HEK293T (cell line): ENCODE results near the gene IQSEC1.

Experiments used
- CTCF ChIA-PET: fragments of 350-600 bp; formaldehyde crosslinking; extraction: SDS; loops from one replicate; lab custom pipeline; 2021; ENCODE audit warnings: antibody characterized with exemption, inconsistent platforms; lab: Yijun Ruan, JAX
- POLR2A ChIA-PET: fragments of 350-600 bp; formaldehyde crosslinking; extraction: SDS; loops from one replicate; lab custom pipeline; 2020; ENCODE audit warnings: antibody characterized with exemption, inconsistent platforms; lab: Yijun Ruan, JAX
- DNase-seq: peaks from one replicate; pipeline ENCODE4 v3.0.0; 2012; ENCODE audit warnings: mixed read lengths; ENCODE audit errors: extremely low spot score
- ARNT ChIP-seq: fragments of 450-650 bp; IDR thresholded peaks from 2 replicates; pipeline ENCODE4 v1.6.1; 2017; ENCODE audit warnings: mild to moderate bottlenecking
- BHLHE40 ChIP-seq: fragments of 450-650 bp; IDR thresholded peaks from 2 replicates; pipeline ENCODE4 v1.6.1; 2016; ENCODE audit warnings: mild to moderate bottlenecking, moderate library complexity, borderline replicate concordance
- CTBP1 ChIP-seq: fragments of 450-650 bp; IDR thresholded peaks from 2 replicates; pipeline ENCODE4 v1.6.1; 2016; ENCODE audit warnings: borderline replicate concordance
- ELF4 ChIP-seq: fragments of 450-650 bp; IDR thresholded peaks from 2 replicates; pipeline ENCODE4 v1.6.1; 2017; ENCODE audit warnings: antibody characterized with exemption
- FOXA1 ChIP-seq: fragments of 450-650 bp; IDR thresholded peaks from 2 replicates; pipeline ENCODE4 v1.6.1; 2016; ENCODE audit warnings: mild to moderate bottlenecking
- FOXK2 ChIP-seq: fragments of 450-650 bp; IDR thresholded peaks from 2 replicates; pipeline ENCODE4 v1.6.1; 2016; ENCODE audit warnings: mild to moderate bottlenecking
- FOXM1 ChIP-seq: fragments of 450-650 bp; IDR thresholded peaks from 2 replicates; pipeline ENCODE4 v1.6.1; 2017; ENCODE audit warnings: mild to moderate bottlenecking, borderline replicate concordance
- HDGF ChIP-seq: fragments of 450-650 bp; IDR thresholded peaks from 2 replicates; pipeline ENCODE4 v1.6.1; 2017; ENCODE audit warnings: antibody characterized with exemption, borderline replicate concordance
- L3MBTL2 ChIP-seq: fragments of 450-650 bp; conservative IDR thresholded peaks from 2 replicates; pipeline ENCODE4 v1.6.1; 2016; ENCODE audit warnings: mild to moderate bottlenecking
- LEF1 ChIP-seq: fragments of 450-650 bp; IDR thresholded peaks from 2 replicates; pipeline ENCODE4 v1.6.1; 2017; ENCODE audit warnings: mild to moderate bottlenecking, borderline replicate concordance
- NFRKB ChIP-seq: fragments of 450-650 bp; IDR thresholded peaks from 2 replicates; pipeline ENCODE4 v1.6.1; 2016; ENCODE audit warnings: mild to moderate bottlenecking, moderate library complexity
- SP1 ChIP-seq: fragments of 450-650 bp; IDR thresholded peaks from 2 replicates; pipeline ENCODE4 v1.6.1; 2017
- SUZ12 ChIP-seq: fragments of 450-650 bp; IDR thresholded peaks from 2 replicates; pipeline ENCODE4 v1.6.1; 2016; ENCODE audit warnings: mild to moderate bottlenecking
- TARDBP ChIP-seq: fragments of 450-650 bp; IDR thresholded peaks from 2 replicates; pipeline ENCODE4 v1.6.1; 2016
- ZNF384 ChIP-seq: fragments of 450-650 bp; IDR thresholded peaks from 2 replicates; pipeline ENCODE4 v1.6.1; 2016
- TF ChIP-seq, protein P1 (sequence below): fragments of 450-650 bp; IDR thresholded peaks from 2 replicates; pipeline ENCODE4 v1.6.1; 2016

Gene IQSEC1

DNA sequence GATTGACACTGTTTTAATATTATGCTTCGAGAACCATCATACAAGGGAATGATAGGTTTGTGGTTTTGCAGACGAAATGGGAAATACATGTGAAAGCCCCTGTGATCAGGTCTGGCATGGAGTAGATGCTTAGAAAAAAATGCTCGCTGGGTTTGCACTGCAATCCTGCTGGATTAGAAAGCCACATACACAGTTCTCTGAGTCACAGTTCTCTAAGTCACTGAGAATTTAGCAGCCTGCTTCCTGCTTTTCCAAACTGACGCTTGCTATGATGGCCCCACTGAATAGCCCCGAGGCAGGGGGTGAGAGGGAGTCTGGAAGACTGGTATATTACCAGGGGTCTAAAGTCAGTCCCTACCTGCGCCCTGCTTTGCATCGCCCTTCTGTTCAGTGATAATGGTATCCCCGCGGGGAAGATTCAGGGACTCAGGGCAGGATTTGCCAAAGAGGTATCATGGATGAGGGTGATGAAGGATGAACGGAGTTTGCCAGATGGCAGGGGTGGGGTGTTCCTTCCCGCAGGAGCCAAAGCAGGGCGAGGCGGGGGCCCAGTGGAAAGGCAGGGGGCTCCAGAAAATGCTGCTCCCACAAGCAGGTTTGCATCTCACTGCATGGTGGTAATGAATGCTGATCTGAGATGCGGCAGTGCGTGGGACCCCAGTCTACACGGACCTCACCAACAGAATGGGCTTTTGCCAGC lies 82.3 kb downstream of the IQSEC1 start:
- ChIA-PET CTCF (no interaction called here), POLR2A (no interaction called here)
- TF ChIP-seq CTBP1 (no peak), SUZ12 (no peak), ZNF384 (no peak), FOXK2 (no peak), FOXA1 (no peak), LEF1 (no peak), ELF4 (no peak), BHLHE40 (no peak), FOXM1 (no peak), TARDBP (no peak), ARNT (no peak), SP1 (no peak)
- TF ChIP-seq, protein P1, sequence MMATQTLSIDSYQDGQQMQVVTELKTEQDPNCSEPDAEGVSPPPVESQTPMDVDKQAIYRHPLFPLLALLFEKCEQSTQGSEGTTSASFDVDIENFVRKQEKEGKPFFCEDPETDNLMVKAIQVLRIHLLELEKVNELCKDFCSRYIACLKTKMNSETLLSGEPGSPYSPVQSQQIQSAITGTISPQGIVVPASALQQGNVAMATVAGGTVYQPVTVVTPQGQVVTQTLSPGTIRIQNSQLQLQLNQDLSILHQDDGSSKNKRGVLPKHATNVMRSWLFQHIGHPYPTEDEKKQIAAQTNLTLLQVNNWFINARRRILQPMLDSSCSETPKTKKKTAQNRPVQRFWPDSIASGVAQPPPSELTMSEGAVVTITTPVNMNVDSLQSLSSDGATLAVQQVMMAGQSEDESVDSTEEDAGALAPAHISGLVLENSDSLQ = no peak
- DNase-seq = no peak

DNA sequence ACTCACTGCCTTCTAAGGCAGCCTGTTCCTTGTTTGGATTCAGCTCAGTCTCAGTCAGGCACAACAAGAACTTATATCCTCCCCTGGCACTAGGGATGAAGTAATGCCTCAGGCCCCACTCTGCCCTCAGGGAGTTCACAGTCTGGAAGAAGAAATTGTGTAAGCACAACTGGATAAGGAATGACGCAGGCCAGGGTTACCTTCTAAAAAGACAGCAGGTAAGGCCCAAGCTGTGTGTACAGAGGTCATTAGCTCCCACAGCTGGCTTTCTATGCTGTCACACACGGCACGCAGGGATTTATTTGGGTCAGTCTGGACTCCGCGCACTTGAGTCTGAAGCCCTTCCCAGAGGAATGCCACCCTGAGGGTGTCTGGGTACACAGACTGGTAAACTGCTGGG lies 82.9 kb downstream of the IQSEC1 start:
- ChIA-PET POLR2A (no interaction called here), CTCF (interaction anchor here (0.6 kb wide), 1 partner anchor 1315 kb away, joined by 3 read pairs; no protein-coding TSS in a partner anchor)

DNA sequence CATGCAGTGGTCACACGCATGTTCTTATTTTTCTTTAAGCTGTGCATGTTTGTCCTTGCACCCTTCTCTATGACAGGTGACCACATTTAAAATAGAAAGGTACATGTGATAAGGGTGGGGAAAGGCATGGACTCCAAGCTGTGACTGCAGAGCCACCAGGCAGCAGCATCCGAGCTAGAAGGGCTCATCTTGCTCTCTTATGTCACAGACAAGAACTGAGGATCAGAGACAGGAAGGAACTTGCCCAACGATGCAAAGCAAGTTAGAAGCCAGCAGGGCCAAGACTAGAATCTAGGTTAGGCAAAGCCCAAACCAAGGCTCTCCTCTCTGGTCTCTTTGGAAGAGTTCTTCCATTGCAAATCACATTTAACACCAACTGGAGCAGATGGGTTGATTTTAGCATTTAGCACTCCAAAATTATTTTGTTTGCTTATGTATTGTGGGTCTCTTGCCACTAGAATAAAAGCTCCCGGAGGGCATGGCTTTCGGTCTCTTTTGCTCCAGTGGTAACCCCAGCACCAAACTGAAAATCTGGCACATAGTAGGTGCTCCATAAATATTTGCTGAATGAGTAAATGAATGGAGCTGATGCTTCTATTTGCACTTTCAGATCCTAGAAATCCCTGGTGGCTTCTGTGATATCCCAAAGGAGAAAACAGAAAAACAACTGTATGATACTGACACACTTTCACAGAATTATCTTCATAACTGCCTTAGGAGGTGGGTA lies 84.3 kb downstream of the IQSEC1 start:
- ChIA-PET POLR2A (interaction anchor here (0.5 kb wide), 1 partner anchor 194 kb away, joined by 3 read pairs; no protein-coding TSS in a partner anchor), CTCF (interaction anchor here (1.3 kb wide), 1 partner anchor 9 kb away, joined by 3 read pairs; no protein-coding TSS in a partner anchor)
- DNase-seq = no peak
- TF ChIP-seq ELF4 = no peak

More for the DNA sequence above, 82.9 kb downstream of the IQSEC1 start:
- no peak for TF ChIP-seq FOXA1
- no peak for TF ChIP-seq FOXK2
- TF ChIP-seq ELF4 = no peak
- TF ChIP-seq L3MBTL2 = no peak
- no peak for TF ChIP-seq FOXM1
- TF ChIP-seq ARNT = no peak
- no peak for TF ChIP-seq TARDBP
- TF ChIP-seq, protein P1 = no peak
- TF ChIP-seq SP1 = no peak
- no peak for DNase-seq

DNA sequence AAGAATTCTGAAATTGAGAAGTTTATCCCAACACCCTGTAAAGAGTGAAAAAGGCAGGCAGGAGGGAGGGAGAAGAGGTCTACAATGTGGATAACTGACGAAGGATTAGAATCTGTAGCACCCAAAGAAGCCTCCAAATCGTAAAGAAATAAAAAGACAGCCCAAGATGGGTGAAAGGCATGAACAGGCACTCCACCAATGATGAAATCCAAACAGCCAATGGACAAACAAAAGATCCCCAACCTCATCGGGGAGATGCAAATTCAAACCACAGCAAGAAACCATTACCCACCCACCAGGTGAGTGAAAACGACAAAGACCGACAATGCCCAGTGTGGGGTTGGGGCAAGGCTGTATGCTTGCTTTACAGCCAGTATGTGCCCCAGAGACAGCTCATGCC lies 85.6 kb downstream of the IQSEC1 start:
- ChIA-PET POLR2A (no interaction called here), CTCF (no interaction called here)
- TF ChIP-seq FOXA1 (no peak), ZNF384 (no peak), ARNT (no peak), FOXM1 (no peak), HDGF (no peak), TARDBP (no peak), NFRKB (no peak), L3MBTL2 (no peak), SUZ12 (no peak), LEF1 (no peak), CTBP1 (no peak), ELF4 (no peak), SP1 (no peak), FOXK2 (no peak), BHLHE40 (no peak)
- TF ChIP-seq, protein P1 = no peak
- DNase-seq = no peak

DNA sequence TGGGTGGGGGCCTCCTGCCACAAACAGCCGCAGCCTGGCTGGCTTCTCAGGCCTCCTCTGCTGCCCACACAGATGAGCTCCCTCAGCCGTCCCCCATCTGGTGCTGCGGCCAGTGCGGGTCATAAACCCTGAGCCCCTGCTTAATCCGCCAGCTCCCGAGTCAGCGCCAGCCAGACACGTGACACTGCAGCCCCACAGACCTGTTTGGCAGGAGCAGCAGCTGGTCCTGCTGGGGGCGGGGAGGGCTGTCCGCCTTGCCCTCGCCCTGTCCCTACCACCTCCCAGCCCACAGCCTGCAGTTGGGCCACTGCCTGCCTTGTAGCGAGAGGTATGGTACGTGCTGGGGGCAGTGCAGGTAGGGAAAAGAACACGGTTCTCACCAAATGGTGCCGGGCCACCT lies 86.2 kb downstream of the IQSEC1 start:
- ChIA-PET CTCF (interaction anchor here (0.5 to 0.6 kb wide), 2 partner anchors 143 to 1216 kb away, joined by 3 to 4 read pairs; no protein-coding TSS in a partner anchor), POLR2A (interaction anchor here (0.6 kb wide), 1 partner anchor 20 kb away, joined by 3 read pairs; no protein-coding TSS in a partner anchor)
- no peak for DNase-seq
- TF ChIP-seq NFRKB = no peak
- TF ChIP-seq, protein P1 = no peak
- TF ChIP-seq FOXA1 = no peak
- no peak for TF ChIP-seq SP1
- TF ChIP-seq LEF1 = no peak
- no peak for TF ChIP-seq ZNF384
- TF ChIP-seq TARDBP = no peak
- TF ChIP-seq SUZ12 = no peak
